Endothelial cell (in vitro differentiated cells): Measurements from ENCODE around the gene RARRES1. TPM values are rescaled to one million over a fixed set of nuclear protein-coding genes. Genes with fewer than 3 reads are reported as not detected.

ENCODE experiments used
- DNase-seq: peaks from one replicate; pipeline ENCODE4 v3.0.0; 2021; ENCODE audit warnings: low spot score
- H3K27ac Mint-ChIP-seq: one replicate; pipeline ENCODE4 v1.8.0; 2021; ENCODE audit warnings: mixed read lengths, inconsistent platforms; ENCODE audit not compliant: unreplicated experiment
- H3K27me3 Mint-ChIP-seq: one replicate; pipeline ENCODE4 v1.8.0; 2021; ENCODE audit warnings: mild to moderate bottlenecking, moderate library complexity, mixed read lengths, inconsistent platforms; ENCODE audit not compliant: unreplicated experiment
- H3K36me3 Mint-ChIP-seq: one replicate; pipeline ENCODE4 v1.8.0; 2021; ENCODE audit warnings: mild to moderate bottlenecking, low read depth, mixed read lengths, inconsistent platforms; ENCODE audit not compliant: unreplicated experiment
- H3K4me1 Mint-ChIP-seq: one replicate; pipeline ENCODE4 v1.8.0; 2021; ENCODE audit warnings: mild to moderate bottlenecking, mixed read lengths, inconsistent platforms; ENCODE audit not compliant: unreplicated experiment
- H3K4me3 Mint-ChIP-seq: one replicate; pipeline ENCODE4 v1.8.0; 2021; ENCODE audit warnings: mild to moderate bottlenecking, mixed read lengths, inconsistent platforms; ENCODE audit not compliant: unreplicated experiment
- H3K9me3 Mint-ChIP-seq: one replicate; pipeline ENCODE4 v1.8.0; 2021; ENCODE audit warnings: mixed read lengths, inconsistent platforms; ENCODE audit not compliant: unreplicated experiment
- total RNA-seq: library from RNA; stranded (reverse); fragmentation: NEBNext Ultra II Directional; extraction: Animal tissue kit (Norgen Biotek cat#: 25700); gene quantifications from one replicate; pipeline ENCODE4 v1.2.1, GENCODE V29; 2021; ENCODE audit not compliant: unreplicated experiment
- TF ChIP-seq, protein P1 (sequence below): fragments of 200-600 bp; sonication (generic); IDR thresholded peaks from one replicate; pipeline ENCODE4 v1.5.0; 2021; ENCODE audit warnings: antibody characterized with exemption; ENCODE audit not compliant: unreplicated experiment

RARRES1 gene
- total RNA-seq, 1 donor from 2014 or later: not detected

DNA sequence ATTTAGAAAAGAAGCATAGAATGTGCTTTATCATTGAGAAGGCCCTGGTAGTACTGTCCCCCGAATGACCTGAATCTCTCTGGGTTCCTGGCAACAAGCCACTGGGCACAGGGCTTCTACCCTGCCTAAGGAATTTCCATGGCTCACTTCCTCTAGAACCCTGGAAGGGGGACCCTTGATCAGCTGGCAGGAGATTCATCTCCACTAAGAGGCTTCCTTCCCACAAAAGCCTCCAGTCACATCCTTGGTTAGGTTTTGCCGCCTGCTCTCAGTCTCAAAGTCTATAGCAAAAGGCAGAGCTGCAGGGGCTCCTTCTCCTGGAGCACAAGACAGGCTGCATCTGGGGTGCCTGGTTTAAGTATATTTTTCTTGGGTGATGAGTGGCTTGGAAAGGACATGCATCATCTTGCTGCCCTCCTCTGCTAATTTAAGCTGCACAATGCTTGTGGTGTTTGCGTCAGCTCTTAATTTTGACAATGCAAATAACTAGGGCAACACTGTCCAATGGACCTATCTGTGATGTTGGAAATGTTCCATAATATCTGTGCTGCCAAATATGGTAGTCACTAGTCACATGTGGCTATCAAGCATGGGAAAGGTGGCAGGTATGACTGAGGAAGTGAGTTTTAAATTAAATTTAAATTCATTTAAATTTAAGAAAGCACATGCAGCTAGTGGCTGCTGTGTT is 33.4 kb upstream of the RARRES1 start:
- no peaks in the 10 kb centered on the region for H3K36me3 Mint-ChIP-seq
- DNase-seq: no peak
- TF ChIP-seq, protein P1, sequence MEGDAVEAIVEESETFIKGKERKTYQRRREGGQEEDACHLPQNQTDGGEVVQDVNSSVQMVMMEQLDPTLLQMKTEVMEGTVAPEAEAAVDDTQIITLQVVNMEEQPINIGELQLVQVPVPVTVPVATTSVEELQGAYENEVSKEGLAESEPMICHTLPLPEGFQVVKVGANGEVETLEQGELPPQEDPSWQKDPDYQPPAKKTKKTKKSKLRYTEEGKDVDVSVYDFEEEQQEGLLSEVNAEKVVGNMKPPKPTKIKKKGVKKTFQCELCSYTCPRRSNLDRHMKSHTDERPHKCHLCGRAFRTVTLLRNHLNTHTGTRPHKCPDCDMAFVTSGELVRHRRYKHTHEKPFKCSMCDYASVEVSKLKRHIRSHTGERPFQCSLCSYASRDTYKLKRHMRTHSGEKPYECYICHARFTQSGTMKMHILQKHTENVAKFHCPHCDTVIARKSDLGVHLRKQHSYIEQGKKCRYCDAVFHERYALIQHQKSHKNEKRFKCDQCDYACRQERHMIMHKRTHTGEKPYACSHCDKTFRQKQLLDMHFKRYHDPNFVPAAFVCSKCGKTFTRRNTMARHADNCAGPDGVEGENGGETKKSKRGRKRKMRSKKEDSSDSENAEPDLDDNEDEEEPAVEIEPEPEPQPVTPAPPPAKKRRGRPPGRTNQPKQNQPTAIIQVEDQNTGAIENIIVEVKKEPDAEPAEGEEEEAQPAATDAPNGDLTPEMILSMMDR: no peak
- peaks cover 12% of the 10 kb centered on the region for H3K27me3 Mint-ChIP-seq
- no peak overlapping the region for H3K4me3 Mint-ChIP-seq
- H3K27ac Mint-ChIP-seq: no peak overlapping the region
- H3K4me1 Mint-ChIP-seq: peaks cover 21% of the 10 kb centered on the region
- H3K9me3 Mint-ChIP-seq: no peaks in the 10 kb centered on the region

DNA sequence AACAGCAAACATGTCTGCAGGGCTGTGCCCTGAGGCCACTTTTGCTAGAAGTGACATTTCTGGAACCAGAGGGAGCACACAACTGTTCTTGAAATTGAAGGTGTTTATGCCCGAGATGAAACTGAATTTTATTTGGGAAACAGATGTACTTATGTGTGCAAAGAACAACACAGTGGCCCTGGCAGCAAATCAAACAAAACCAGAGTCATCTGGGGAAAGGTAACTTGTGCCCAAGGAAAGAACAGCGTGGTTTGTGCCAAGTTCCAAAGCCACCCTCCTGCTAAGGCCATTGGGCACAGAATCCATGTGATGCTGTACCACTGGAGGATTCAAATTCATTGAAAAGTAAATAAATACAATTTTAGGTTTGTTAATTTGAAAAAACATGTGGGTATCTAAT is 31.2 kb upstream of the RARRES1 start:
- no peak overlapping the region for H3K4me3 Mint-ChIP-seq

DNA sequence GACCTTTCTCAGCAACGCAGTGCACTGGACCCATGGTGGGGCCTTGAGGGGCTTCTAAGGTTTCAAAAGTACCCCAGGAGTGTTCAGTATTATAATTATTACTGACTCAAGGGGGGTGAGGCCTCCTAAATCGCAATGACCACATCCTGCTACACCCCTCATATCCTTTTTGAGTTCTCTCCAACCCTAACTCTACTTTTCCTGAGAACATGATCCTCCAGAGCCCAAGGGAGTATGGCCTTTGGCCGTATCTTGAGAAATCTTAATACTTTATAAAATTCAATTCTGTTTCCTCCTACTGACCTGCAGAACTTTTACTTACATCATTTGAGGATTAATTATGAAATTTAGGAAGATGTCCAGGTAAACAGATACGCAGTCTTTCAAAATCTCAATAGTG is 30.4 kb upstream of the RARRES1 start:
- Mint-ChIP-seq H3K36me3 (no peaks in the 10 kb centered on the region), H3K27ac (no peak overlapping the region), H3K27me3 (peaks cover 12% of the 10 kb centered on the region), H3K9me3 (no peaks in the 10 kb centered on the region), H3K4me3 (no peak overlapping the region), H3K4me1 (no peaks in the 10 kb centered on the region)
- no peak for DNase-seq
- TF ChIP-seq, protein P1: no peak

More for the DNA sequence above, 31.2 kb upstream of the RARRES1 start:
- no peaks in the 10 kb centered on the region for H3K36me3 Mint-ChIP-seq
- H3K9me3 Mint-ChIP-seq: no peaks in the 10 kb centered on the region
- DNase-seq: no peak
- TF ChIP-seq, protein P1: no peak
- H3K4me1 Mint-ChIP-seq: peaks cover 5% of the 10 kb centered on the region
- no peak overlapping the region for H3K27ac Mint-ChIP-seq
- H3K27me3 Mint-ChIP-seq: peaks cover 12% of the 10 kb centered on the region

DNA sequence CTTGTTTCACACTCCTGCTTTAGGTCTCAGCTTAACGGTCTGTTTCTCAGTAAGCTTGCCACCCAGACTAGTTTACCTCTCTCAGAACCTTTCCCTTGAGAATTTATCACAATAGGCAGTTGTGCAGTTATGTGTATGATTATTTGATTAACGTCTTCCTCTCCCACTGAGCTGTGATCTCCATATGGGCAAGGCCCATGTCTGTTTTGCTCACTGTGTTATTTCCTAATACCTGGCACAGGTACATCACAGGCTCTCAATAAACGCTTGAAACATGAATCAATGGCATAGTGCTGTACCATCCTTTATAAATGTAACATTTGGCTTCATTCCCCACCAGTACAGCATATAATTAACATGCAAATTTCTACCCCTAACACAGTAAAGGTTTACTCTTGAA is 29.1 kb upstream of the RARRES1 start:
- no peak overlapping the region for H3K27ac Mint-ChIP-seq
- H3K36me3 Mint-ChIP-seq: no peaks in the 10 kb centered on the region
- DNase-seq: no peak
- TF ChIP-seq, protein P1: no peak
- no peaks in the 10 kb centered on the region for H3K9me3 Mint-ChIP-seq
- H3K4me1 Mint-ChIP-seq: no peaks in the 10 kb centered on the region
- peaks cover 10% of the 10 kb centered on the region for H3K27me3 Mint-ChIP-seq
- no peak overlapping the region for H3K4me3 Mint-ChIP-seq

DNA sequence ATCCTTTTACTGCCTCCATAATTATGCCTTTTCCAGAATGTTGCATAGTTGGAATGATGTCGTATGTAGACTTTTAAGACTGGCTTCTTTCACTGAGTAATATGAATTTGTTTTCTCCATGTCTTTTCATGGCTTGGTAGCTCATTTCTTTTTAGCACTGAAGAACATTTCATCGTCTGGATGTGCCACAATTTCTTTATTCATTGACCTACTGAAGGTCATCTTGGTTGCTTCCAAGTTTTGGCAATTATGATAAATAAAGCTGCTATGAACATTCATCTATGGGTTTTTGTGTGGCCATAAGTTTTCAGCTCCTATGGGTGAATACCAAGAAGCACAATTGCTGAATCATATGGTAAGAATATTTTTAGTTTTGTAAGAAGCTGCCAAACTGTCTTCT is 23.2 kb upstream of the RARRES1 start:
- no peaks in the 10 kb centered on the region for H3K36me3 Mint-ChIP-seq
- no peaks in the 10 kb centered on the region for H3K4me1 Mint-ChIP-seq
- H3K4me3 Mint-ChIP-seq: no peak overlapping the region
- H3K9me3 Mint-ChIP-seq: no peaks in the 10 kb centered on the region
- no peak overlapping the region for H3K27ac Mint-ChIP-seq
- no peak for DNase-seq
- H3K27me3 Mint-ChIP-seq: no peaks in the 10 kb centered on the region
- TF ChIP-seq, protein P1: no peak
